ENCODE data around the gene M1AP.

- no peak for TF ChIP-seq CTCF (IDR thresholded peaks at IDR 0.05)
- TF ChIP-seq POLR2A (IDR thresholded peaks at IDR 0.05), result no peak
- no peak for TF ChIP-seq POLR2AphosphoS5 (IDR thresholded peaks at IDR 0.05)
These were observed 99.7 kb downstream of the M1AP start for GRCh38 chr2:74548285-74548899.
